Measurements from ENCODE around the gene LUC7L. TPM values are rescaled to one million over a fixed set of nuclear protein-coding genes. Genes with fewer than 3 reads are reported as not detected.

LUC7L gene
- total and polyA plus RNA-seq, 10 of the 15 experiments (the other 5 are each of a cell fraction or from before 2014, with no cell fraction given), result 2.3 to 59.6 (median 44.1) TPM

- TF ChIP-seq, protein P1, sequence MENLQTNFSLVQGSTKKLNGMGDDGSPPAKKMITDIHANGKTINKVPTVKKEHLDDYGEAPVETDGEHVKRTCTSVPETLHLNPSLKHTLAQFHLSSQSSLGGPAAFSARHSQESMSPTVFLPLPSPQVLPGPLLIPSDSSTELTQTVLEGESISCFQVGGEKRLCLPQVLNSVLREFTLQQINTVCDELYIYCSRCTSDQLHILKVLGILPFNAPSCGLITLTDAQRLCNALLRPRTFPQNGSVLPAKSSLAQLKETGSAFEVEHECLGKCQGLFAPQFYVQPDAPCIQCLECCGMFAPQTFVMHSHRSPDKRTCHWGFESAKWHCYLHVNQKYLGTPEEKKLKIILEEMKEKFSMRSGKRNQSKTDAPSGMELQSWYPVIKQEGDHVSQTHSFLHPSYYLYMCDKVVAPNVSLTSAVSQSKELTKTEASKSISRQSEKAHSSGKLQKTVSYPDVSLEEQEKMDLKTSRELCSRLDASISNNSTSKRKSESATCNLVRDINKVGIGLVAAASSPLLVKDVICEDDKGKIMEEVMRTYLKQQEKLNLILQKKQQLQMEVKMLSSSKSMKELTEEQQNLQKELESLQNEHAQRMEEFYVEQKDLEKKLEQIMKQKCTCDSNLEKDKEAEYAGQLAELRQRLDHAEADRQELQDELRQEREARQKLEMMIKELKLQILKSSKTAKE (IDR thresholded peaks at IDR 0.05; ENCODE audit: low read depth, poor library complexity, severe bottlenecking), result no peak
Measured at GRCh38 chr16:167122-167690, 62.0 kb downstream of the LUC7L start (continued).

DNA sequence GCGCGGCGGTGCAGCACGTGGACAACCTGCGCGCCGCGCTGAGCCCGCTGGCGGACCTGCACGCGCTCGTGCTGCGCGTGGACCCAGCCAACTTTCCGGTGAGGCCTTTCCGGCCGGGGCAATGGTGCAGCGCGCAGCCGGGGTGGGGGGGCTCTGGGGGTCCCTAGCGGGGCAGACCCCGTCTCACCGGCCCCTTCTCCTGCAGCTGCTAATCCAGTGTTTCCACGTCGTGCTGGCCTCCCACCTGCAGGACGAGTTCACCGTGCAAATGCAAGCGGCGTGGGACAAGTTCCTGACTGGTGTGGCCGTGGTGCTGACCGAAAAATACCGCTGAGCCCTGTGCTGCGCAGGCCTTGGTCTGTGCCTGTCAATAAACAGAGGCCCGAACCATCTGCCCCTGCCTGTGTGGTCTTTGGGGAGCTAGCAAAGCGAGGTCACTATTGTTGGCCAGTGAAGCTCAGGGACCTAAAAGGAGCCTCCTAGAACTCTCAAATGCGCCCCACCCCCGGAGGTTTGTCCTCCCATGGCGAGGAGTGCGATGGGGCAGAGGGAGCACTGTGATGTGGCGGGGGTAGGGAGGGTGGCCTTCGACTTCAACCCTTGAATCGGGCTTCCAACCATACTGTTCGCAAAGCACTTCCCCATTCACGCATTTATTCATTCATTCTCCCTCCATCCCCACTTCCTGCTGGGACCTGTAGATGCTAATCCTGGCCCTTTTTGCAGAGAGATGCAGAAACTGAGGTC lies 62.7 kb downstream of the LUC7L start:
- Histone ChIP-seq H3K27me3 (replicated peaks in 1 of 2; ENCODE audit: control insufficient read depth in 2 of 2, insufficient read depth in 2 of 2, low read length in 1 of 2) (peaks cover 9 to 24% of the 10 kb centered on the region in 2 experiments), H3K4me3 (no peak overlapping the region), H3K9ac (ENCODE audit: control insufficient read depth, insufficient read depth, low read length) (no peak overlapping the region), H3K9me3 (replicated peaks; ENCODE audit: control insufficient read depth, insufficient read depth, low read length) (no peaks in the 10 kb centered on the region), H3K4me2 (ENCODE audit: control insufficient read depth, insufficient read depth) (no peak overlapping the region), H3K27ac (ENCODE audit: control insufficient read depth, insufficient read depth) (no peak overlapping the region), H2AFZ (ENCODE audit: control insufficient read depth, low read depth, low read length) (no peak overlapping the region), H3K4me1 (ENCODE audit: control insufficient read depth, insufficient read depth, low read length) (peaks cover 3% of the 10 kb centered on the region; the same call in 1 of the 2 replicates), H3K36me3 (ENCODE audit: control insufficient read depth in 2 of 2, insufficient read depth in 2 of 2, low read length in 1 of 2) (no peaks in the 10 kb centered on the region), H3K79me2 (ENCODE audit: control insufficient read depth, insufficient read depth, low read length) (no peaks in the 10 kb centered on the region), H4K20me1 (ENCODE audit: control insufficient read depth, insufficient read depth) (no peaks in the 10 kb centered on the region)
- in situ Hi-C loops (cut with MboI), result no loop called here
- CTCF ChIA-PET, result interaction anchor here (1.3 kb wide), 1 partner anchor 60 kb away, joined by 3 read pairs; no protein-coding TSS in a partner anchor
- RAD21 ChIA-PET (ENCODE audit: unreplicated experiment), result no interaction called here
- POLR2A ChIA-PET, result no interaction called here
- 43% methylated on average over 39 of the region's 45 CpGs for WGBS (ENCODE audit: insufficient coverage, insufficient replicate concordance, low lambda C conversion rate, missing lambda C conversion rate)
- BruUV-seq (replicated peaks), result no TSS peak
- DNase-seq (ENCODE audit: low read depth, low spot score) (no peak), ATAC-seq (no peak), FAIRE-seq (no peak)
- intact Hi-C loops (cut with micrococcal nuclease; ENCODE audit: unreplicated experiment), result no loop called here
- SMC1A ChIA-PET (ENCODE audit: uncharacterized antibody, unreplicated experiment), result no interaction called here
- TF ChIP-seq, protein P2, sequence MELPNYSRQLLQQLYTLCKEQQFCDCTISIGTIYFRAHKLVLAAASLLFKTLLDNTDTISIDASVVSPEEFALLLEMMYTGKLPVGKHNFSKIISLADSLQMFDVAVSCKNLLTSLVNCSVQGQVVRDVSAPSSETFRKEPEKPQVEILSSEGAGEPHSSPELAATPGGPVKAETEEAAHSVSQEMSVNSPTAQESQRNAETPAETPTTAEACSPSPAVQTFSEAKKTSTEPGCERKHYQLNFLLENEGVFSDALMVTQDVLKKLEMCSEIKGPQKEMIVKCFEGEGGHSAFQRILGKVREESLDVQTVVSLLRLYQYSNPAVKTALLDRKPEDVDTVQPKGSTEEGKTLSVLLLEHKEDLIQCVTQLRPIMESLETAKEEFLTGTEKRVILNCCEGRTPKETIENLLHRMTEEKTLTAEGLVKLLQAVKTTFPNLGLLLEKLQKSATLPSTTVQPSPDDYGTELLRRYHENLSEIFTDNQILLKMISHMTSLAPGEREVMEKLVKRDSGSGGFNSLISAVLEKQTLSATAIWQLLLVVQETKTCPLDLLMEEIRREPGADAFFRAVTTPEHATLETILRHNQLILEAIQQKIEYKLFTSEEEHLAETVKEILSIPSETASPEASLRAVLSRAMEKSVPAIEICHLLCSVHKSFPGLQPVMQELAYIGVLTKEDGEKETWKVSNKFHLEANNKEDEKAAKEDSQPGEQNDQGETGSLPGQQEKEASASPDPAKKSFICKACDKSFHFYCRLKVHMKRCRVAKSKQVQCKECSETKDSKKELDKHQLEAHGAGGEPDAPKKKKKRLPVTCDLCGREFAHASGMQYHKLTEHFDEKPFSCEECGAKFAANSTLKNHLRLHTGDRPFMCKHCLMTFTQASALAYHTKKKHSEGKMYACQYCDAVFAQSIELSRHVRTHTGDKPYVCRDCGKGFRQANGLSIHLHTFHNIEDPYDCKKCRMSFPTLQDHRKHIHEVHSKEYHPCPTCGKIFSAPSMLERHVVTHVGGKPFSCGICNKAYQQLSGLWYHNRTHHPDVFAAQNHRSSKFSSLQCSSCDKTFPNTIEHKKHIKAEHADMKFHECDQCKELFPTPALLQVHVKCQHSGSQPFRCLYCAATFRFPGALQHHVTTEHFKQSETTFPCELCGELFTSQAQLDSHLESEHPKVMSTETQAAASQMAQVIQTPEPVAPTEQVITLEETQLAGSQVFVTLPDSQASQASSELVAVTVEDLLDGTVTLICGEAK (IDR thresholded peaks at IDR 0.05; ENCODE audit: borderline replicate concordance), result no peak
- 0 out of 2 replicates have a peak, but pooled peaks have one; percentile 11 for TF ChIP-seq SPI1 (IDR thresholded peaks at IDR 0.05; ENCODE audit: borderline replicate concordance, insufficient read depth, low read depth, low read length)
